VCaP (cell line): ENCODE data around the gene PTF1A.

Source experiments
- H3K27ac ChIP-seq: fragments of 450-650 bp; 2 replicates; pipeline ENCODE4 v1.5.1; 2017
- CTCF ChIP-seq: fragments of 450-650 bp; conservative IDR thresholded peaks from 2 replicates; pipeline ENCODE4 v1.5.1; 2017; ENCODE audit warnings: mild to moderate bottlenecking, moderate library complexity

Gene PTF1A

GRCh38 chr10:23194966-23195845 is 3.1 kb downstream of the PTF1A start:
- TF ChIP-seq CTCF, result no peak
- no peak overlapping the region for H3K27ac ChIP-seq

GRCh38 chr10:23195846-23196600 is 3.9 kb downstream of the PTF1A start:
- TF ChIP-seq CTCF, result no peak
- no peak overlapping the region for H3K27ac ChIP-seq

- TF ChIP-seq CTCF, result no peak
- H3K27ac ChIP-seq, result no peak overlapping the region
Observed at GRCh38 chr10:23196915-23197314, 4.8 kb downstream of the PTF1A start.

- TF ChIP-seq CTCF, result no peak
- H3K27ac ChIP-seq, result no peak overlapping the region
Observed at GRCh38 chr10:23197416-23197861, 5.3 kb downstream of the PTF1A start.

GRCh38 chr10:23198610-23198939 is 6.5 kb downstream of the PTF1A start:
- no peak for TF ChIP-seq CTCF
- no peak overlapping the region for H3K27ac ChIP-seq

GRCh38 chr10:23198940-23199767 is 7.0 kb downstream of the PTF1A start:
- no peak overlapping the region for H3K27ac ChIP-seq
- TF ChIP-seq CTCF, result no peak
